ENCODE data around the gene EFCAB7. TPM values are rescaled to one million over a fixed set of nuclear protein-coding genes. Genes with fewer than 3 reads are reported as not detected.

Gene EFCAB7
- total RNA-seq, 1 experiment from 2014 or later = 3.0 TPM

DNA sequence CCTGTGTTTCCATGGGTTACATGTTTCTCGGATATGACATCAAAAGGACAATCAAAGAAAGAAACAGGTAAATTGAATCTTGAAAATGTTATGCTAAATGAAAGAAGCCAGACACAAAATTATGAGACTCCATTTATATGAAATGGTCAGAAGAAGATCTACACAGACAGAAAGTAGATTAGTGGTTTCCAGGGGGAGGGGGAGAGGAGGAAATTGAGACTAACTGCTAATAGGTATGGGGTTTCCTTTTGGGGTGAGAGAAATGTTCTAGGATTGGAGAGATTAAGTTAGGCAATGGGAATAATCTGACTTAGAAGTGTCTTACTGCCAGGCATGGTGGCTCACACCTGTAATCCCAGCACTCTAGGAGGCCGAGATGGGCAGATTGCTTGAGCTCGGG lies 22.1 kb upstream of the EFCAB7 start:
- no peak overlapping the region for H3K27ac ChIP-seq (ENCODE audit: insufficient read length, low read depth, low read length)
- no peak overlapping the region for H2BK120ac ChIP-seq (ENCODE audit: low read depth, low read length, poor library complexity, severe bottlenecking)
- H2BK5ac ChIP-seq (ENCODE audit: insufficient read length, low read length) = no peak overlapping the region
- H3K9ac ChIP-seq (ENCODE audit: extremely low read depth, insufficient read length, low read length) = no peak overlapping the region
- no peaks in the 10 kb centered on the region for H3K27me3 ChIP-seq (ENCODE audit: insufficient read depth, low read length)
- no peak overlapping the region for H3K18ac ChIP-seq (ENCODE audit: insufficient read length, low read depth, low read length)
- WGBS (ENCODE audit: extremely low coverage, insufficient read length, low lambda C conversion rate) = no CpG with 5 or more reads among the region's 3 CpGs
- H3K4me2 ChIP-seq (ENCODE audit: insufficient read depth, insufficient read length, low read length) = no peak overlapping the region
- H3K4me1 Mint-ChIP-seq = no peaks in the 10 kb centered on the region
- no peak overlapping the region for H3K23ac ChIP-seq (ENCODE audit: insufficient read length, low read depth, low read length)
- H3K4me3 Mint-ChIP-seq = no peak overlapping the region
- no peak overlapping the region for H2BK20ac ChIP-seq (ENCODE audit: low read depth, low read length, poor library complexity, severe bottlenecking)
- TF ChIP-seq CTCF (conservative IDR thresholded peaks at IDR 0.05) = no peak
- no peak overlapping the region for H3T11ph ChIP-seq (ENCODE audit: low read length)
- H3K9me3 Mint-ChIP-seq = peaks cover 0 to 2% of the 10 kb centered on the region in 2 experiments; a peak in 3 of 5 replicates
- no peak overlapping the region for H4K5ac ChIP-seq (ENCODE audit: insufficient read length, low read depth, low read length)
- H3K4me1 ChIP-seq (ENCODE audit: insufficient read depth, low read length) = no peaks in the 10 kb centered on the region
- no peaks in the 10 kb centered on the region for H4K20me1 ChIP-seq (ENCODE audit: control insufficient read depth, insufficient read depth, insufficient read length)
- no peak overlapping the region for H4K8ac ChIP-seq (replicated peaks; ENCODE audit: insufficient read length, low read depth, low read length)
- no peaks in the 10 kb centered on the region for H3K27me3 Mint-ChIP-seq (ENCODE audit: low read depth)
- DNase-seq = no peak
- peaks cover 11 to 19% (median 15%) of the 10 kb centered on the region in 3 experiments; a peak in 5 of 7 replicates for H3K36me3 Mint-ChIP-seq (ENCODE audit: insufficient read depth in 1 of 3, low read depth in 3 of 3)
- H3K23me2 ChIP-seq (ENCODE audit: insufficient read length, low read depth, low read length, poor library complexity, severe bottlenecking) = no peaks in the 10 kb centered on the region
- H3K56ac ChIP-seq (ENCODE audit: insufficient read length, low read depth, low read length) = no peak overlapping the region
- no peak overlapping the region; a peak in 1 of 7 replicates for H3K27ac Mint-ChIP-seq
- no peak overlapping the region for H3K14ac ChIP-seq (ENCODE audit: insufficient read depth, low read length)
- H4K91ac ChIP-seq (ENCODE audit: insufficient read length, low read depth, low read length) = no peak overlapping the region
- no peaks in the 10 kb centered on the region for H3K9me3 ChIP-seq (ENCODE audit: control insufficient read depth, low read depth, low read length)
- H2BK12ac ChIP-seq (ENCODE audit: insufficient read length, low read depth, low read length) = no peak overlapping the region
- no peak overlapping the region for H2AK5ac ChIP-seq (ENCODE audit: insufficient read length, low read length)
- no peaks in the 10 kb centered on the region for H3K79me1 ChIP-seq (ENCODE audit: insufficient read depth, low read depth, low read length, poor library complexity, severe bottlenecking)
- H2AFZ ChIP-seq (ENCODE audit: low read length) = no peak overlapping the region
- no peak overlapping the region for H2BK15ac ChIP-seq (ENCODE audit: low read depth, low read length)
- H3K4ac ChIP-seq (ENCODE audit: low read depth, low read length) = no peak overlapping the region
- H3K79me2 ChIP-seq (ENCODE audit: insufficient read depth, low read length) = no peaks in the 10 kb centered on the region
